Measurements from ENCODE around the gene FAM53B.

The FAM53B gene

GRCh38 chr10:124593431-124593985 is 150.7 kb downstream of the FAM53B start:
- no peak for DNase-seq

- DNase-seq: no peak
These were observed 151.3 kb downstream of the FAM53B start for GRCh38 chr10:124592736-124593430.

- DNase-seq: no peak
These were observed 152.1 kb downstream of the FAM53B start for GRCh38 chr10:124592101-124592500.

GRCh38 chr10:124591123-124591495 is 153.1 kb downstream of the FAM53B start:
- no peak for DNase-seq

- no peak for DNase-seq
These were observed 153.7 kb downstream of the FAM53B start for GRCh38 chr10:124590216-124591122.

GRCh38 chr10:124589491-124590041 is 154.6 kb downstream of the FAM53B start:
- DNase-seq: no peak

GRCh38 chr10:124588736-124589490 is 155.3 kb downstream of the FAM53B start:
- peak; percentile 87 for DNase-seq

- peak; percentile 51 for DNase-seq
These were observed 155.8 kb downstream of the FAM53B start for GRCh38 chr10:124588341-124588735.

- no peak for DNase-seq
These were observed 156.4 kb downstream of the FAM53B start for GRCh38 chr10:124587811-124588211.

GRCh38 chr10:124586142-124586541 is 158.0 kb downstream of the FAM53B start:
- no peak for DNase-seq

GRCh38 chr10:124579011-124579399 is 165.2 kb downstream of the FAM53B start:
- no peak for DNase-seq

- no peak for DNase-seq
These were observed 165.8 kb downstream of the FAM53B start for GRCh38 chr10:124578231-124579010.

- DNase-seq: no peak
These were observed 166.5 kb downstream of the FAM53B start for GRCh38 chr10:124577651-124578050.

GRCh38 chr10:124576526-124577420 is 167.4 kb downstream of the FAM53B start:
- DNase-seq: no peak

GRCh38 chr10:124575107-124576035 is 168.8 kb downstream of the FAM53B start:
- DNase-seq: no peak

GRCh38 chr10:124574456-124575070 is 169.6 kb downstream of the FAM53B start:
- DNase-seq: no peak

GRCh38 chr10:124573726-124574455 is 170.3 kb downstream of the FAM53B start:
- no peak for DNase-seq

GRCh38 chr10:124572751-124573150 is 171.4 kb downstream of the FAM53B start:
- peak; percentile 29 for DNase-seq

- DNase-seq: no peak
These were observed 173.5 kb downstream of the FAM53B start for GRCh38 chr10:124570646-124571045.

Measured in MV-4-11 (cell line).